Measurements from ENCODE around the gene PLOD3. TPM values are rescaled to one million over a fixed set of nuclear protein-coding genes. Genes with fewer than 3 reads are reported as not detected.

PLOD3 gene
- total and polyA plus RNA-seq, 9 of the 15 experiments (the other 6 are each of a cell fraction or from before 2014, with no cell fraction given): 2.8 to 101 (median 30.9) TPM

DNA sequence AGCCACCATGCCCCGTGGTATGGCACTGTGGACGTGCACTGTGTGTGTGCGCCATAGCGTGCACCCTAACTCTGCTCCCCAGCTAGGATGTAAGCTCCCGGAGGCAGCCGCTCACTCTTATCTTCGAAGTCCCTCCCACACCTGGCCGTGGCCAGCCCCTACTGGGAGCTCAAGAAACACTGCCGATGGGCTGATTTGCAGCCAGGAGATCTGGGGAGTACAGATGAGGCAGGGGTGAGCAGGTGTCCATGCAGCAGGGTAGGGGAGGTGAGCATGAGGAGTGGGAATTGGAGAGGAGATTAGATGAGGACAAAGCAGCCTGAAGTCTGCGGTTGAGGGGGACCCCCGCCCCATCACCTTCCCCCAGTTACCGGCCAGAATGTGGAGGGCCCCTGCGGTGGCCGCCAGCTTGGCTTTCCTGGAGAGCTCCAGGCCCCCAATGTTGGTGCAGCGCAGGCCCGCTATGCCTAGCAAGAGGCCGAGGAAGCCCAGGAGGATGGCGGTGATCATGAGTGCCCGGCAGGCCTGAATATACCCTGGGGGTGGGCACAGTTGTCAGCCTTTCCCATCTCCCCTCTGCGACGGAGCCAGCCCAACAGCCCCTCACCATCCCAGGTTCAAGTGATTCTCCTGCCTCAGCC is 16.6 kb upstream of the PLOD3 start (continued):
- TF ChIP-seq, protein P1, sequence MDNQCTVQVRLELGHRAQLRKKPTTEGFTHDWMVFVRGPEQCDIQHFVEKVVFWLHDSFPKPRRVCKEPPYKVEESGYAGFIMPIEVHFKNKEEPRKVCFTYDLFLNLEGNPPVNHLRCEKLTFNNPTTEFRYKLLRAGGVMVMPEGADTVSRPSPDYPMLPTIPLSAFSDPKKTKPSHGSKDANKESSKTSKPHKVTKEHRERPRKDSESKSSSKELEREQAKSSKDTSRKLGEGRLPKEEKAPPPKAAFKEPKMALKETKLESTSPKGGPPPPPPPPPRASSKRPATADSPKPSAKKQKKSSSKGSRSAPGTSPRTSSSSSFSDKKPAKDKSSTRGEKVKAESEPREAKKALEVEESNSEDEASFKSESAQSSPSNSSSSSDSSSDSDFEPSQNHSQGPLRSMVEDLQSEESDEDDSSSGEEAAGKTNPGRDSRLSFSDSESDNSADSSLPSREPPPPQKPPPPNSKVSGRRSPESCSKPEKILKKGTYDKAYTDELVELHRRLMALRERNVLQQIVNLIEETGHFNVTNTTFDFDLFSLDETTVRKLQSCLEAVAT (IDR thresholded peaks at IDR 0.05): peak in 1 of 2 experiments; percentile 81; a peak in 2 of 4 replicates
- peak; percentile 70; the same call in 1 of the 2 replicates for TF ChIP-seq KLF16 (IDR thresholded peaks at IDR 0.05)
- TF ChIP-seq KHSRP (IDR thresholded peaks at IDR 0.05): no peak
- no peak; the same call in none of the 2 replicates for TF ChIP-seq SMARCA4 (IDR thresholded peaks at IDR 0.05)
- TF ChIP-seq HNRNPL (IDR thresholded peaks at IDR 0.05; ENCODE audit: low read depth, low read length): no peak
- TF ChIP-seq, protein P2, sequence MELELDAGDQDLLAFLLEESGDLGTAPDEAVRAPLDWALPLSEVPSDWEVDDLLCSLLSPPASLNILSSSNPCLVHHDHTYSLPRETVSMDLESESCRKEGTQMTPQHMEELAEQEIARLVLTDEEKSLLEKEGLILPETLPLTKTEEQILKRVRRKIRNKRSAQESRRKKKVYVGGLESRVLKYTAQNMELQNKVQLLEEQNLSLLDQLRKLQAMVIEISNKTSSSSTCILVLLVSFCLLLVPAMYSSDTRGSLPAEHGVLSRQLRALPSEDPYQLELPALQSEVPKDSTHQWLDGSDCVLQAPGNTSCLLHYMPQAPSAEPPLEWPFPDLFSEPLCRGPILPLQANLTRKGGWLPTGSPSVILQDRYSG (tag; conservative IDR thresholded peaks at IDR 0.05; ENCODE audit: low read depth): peak; percentile 59; the same call in 1 of the 2 replicates
- TF ChIP-seq TCF7 (IDR thresholded peaks at IDR 0.05; ENCODE audit: borderline replicate concordance): no peak
- TF ChIP-seq SREBF2 (CRISPR knock-in tag; IDR thresholded peaks at IDR 0.05): no peak
- TF ChIP-seq CBX3 (IDR thresholded peaks at IDR 0.05; ENCODE audit: borderline replicate concordance in 1 of 2, low read length in 2 of 2): no peak
- 0 out of 2 replicates have a peak, but pooled peaks have one; percentile 39 for TF ChIP-seq SMAD4 (CRISPR knock-in tag; conservative IDR thresholded peaks at IDR 0.05)
- TF ChIP-seq, protein P3, sequence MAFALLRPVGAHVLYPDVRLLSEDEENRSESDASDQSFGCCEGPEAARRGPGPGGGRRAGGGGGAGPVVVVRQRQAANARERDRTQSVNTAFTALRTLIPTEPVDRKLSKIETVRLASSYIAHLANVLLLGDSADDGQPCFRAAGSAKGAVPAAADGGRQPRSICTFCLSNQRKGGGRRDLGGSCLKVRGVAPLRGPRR (CRISPR knock-in tag; IDR thresholded peaks at IDR 0.05): no peak
- TF ChIP-seq, protein P4, sequence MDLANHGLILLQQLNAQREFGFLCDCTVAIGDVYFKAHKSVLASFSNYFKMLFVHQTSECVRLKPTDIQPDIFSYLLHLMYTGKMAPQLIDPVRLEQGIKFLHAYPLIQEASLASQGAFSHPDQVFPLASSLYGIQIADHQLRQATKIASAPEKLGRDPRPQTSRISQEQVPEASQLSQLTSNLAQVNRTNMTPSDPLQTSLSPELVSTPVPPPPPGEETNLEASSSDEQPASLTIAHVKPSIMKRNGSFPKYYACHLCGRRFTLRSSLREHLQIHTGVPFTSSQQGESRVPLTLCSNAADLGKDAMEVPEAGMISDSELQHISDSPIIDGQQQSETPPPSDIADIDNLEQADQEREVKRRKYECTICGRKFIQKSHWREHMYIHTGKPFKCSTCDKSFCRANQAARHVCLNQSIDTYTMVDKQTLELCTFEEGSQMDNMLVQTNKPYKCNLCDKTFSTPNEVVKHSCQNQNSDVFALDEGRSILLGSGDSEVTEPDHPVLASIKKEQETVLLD (IDR thresholded peaks at IDR 0.05): peak; percentile 22; the same call in 1 of the 2 replicates
- TF ChIP-seq, protein P5, sequence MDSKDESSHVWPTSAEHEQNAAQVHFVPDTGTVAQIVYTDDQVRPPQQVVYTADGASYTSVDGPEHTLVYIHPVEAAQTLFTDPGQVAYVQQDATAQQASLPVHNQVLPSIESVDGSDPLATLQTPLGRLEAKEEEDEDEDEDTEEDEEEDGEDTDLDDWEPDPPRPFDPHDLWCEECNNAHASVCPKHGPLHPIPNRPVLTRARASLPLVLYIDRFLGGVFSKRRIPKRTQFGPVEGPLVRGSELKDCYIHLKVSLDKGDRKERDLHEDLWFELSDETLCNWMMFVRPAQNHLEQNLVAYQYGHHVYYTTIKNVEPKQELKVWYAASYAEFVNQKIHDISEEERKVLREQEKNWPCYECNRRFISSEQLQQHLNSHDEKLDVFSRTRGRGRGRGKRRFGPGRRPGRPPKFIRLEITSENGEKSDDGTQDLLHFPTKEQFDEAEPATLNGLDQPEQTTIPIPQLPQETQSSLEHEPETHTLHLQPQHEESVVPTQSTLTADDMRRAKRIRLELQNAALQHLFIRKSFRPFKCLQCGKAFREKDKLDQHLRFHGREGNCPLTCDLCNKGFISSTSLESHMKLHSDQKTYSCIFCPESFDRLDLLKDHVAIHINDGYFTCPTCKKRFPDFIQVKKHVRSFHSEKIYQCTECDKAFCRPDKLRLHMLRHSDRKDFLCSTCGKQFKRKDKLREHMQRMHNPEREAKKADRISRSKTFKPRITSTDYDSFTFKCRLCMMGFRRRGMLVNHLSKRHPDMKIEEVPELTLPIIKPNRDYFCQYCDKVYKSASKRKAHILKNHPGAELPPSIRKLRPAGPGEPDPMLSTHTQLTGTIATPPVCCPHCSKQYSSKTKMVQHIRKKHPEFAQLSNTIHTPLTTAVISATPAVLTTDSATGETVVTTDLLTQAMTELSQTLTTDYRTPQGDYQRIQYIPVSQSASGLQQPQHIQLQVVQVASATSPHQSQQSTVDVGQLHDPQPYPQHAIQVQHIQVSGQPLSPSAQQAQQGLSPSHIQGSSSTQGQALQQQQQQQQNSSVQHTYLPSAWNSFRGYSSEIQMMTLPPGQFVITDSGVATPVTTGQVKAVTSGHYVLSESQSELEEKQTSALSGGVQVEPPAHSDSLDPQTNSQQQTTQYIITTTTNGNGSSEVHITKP (IDR thresholded peaks at IDR 0.05; ENCODE audit: partially characterized antibody): peak; percentile 51
- no peak for TF ChIP-seq CSDE1 (IDR thresholded peaks at IDR 0.05)
- TF ChIP-seq, protein P6, sequence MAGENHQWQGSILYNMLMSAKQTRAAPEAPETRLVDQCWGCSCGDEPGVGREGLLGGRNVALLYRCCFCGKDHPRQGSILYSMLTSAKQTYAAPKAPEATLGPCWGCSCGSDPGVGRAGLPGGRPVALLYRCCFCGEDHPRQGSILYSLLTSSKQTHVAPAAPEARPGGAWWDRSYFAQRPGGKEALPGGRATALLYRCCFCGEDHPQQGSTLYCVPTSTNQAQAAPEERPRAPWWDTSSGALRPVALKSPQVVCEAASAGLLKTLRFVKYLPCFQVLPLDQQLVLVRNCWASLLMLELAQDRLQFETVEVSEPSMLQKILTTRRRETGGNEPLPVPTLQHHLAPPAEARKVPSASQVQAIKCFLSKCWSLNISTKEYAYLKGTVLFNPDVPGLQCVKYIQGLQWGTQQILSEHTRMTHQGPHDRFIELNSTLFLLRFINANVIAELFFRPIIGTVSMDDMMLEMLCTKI (IDR thresholded peaks at IDR 0.05; ENCODE audit: partially characterized antibody): no peak

All from K562 (cell line).